Endothelial cell of hepatic sinusoid (primary cell): ENCODE results near the gene EBF4.

Source experiments
- in situ Hi-C: cut with HindIII; loops from 2 replicates; pipeline ENCODE4 v1.10.0; 2017; ENCODE audit warnings: low sequenced_read_pairs

EBF4 gene

GRCh38 chr20:2783908-2784566 lies 91.5 kb downstream of the EBF4 start:
- in situ Hi-C loops: no loop called here

- in situ Hi-C loops: no loop called here
Measured at GRCh38 chr20:2793471-2793870, 100.9 kb downstream of the EBF4 start.

GRCh38 chr20:2794202-2794748 lies 101.7 kb downstream of the EBF4 start:
- in situ Hi-C loops: no loop called here

GRCh38 chr20:2794866-2795447 lies 102.4 kb downstream of the EBF4 start:
- in situ Hi-C loops: loop anchor here (5.0 kb wide), 1 partner anchor 37 kb away; no protein-coding TSS in a partner anchor

GRCh38 chr20:2795451-2795850 lies 102.9 kb downstream of the EBF4 start:
- in situ Hi-C loops: loop anchor here (5.0 kb wide), 1 partner anchor 37 kb away; no protein-coding TSS in a partner anchor

- in situ Hi-C loops: loop anchor here (5.0 kb wide), 1 partner anchor 36 kb away; no protein-coding TSS in a partner anchor
Measured at GRCh38 chr20:2796011-2796660, 103.6 kb downstream of the EBF4 start.

GRCh38 chr20:2797136-2797983 lies 104.8 kb downstream of the EBF4 start:
- in situ Hi-C loops: loop anchor here (5.0 kb wide), 1 partner anchor 35 kb away; no protein-coding TSS in a partner anchor

GRCh38 chr20:2798095-2798805 lies 105.7 kb downstream of the EBF4 start:
- in situ Hi-C loops: loop anchor here (5.0 kb wide), 1 partner anchor 34 kb away; no protein-coding TSS in a partner anchor

GRCh38 chr20:2798814-2799213 lies 106.2 kb downstream of the EBF4 start:
- in situ Hi-C loops: loop anchor here (5.0 kb wide), 1 partner anchor 33 kb away; no protein-coding TSS in a partner anchor

- in situ Hi-C loops: loop anchor here (5.0 kb wide), 1 partner anchor 33 kb away; no protein-coding TSS in a partner anchor
Measured at GRCh38 chr20:2799271-2799670, 106.7 kb downstream of the EBF4 start.

GRCh38 chr20:2799688-2800520 lies 107.3 kb downstream of the EBF4 start:
- in situ Hi-C loops: loop anchor here (5.0 kb wide), 1 partner anchor 32 kb away; no protein-coding TSS in a partner anchor

- in situ Hi-C loops: no loop called here
Measured at GRCh38 chr20:2800521-2801285, 108.1 kb downstream of the EBF4 start, which contains the start of gene CPXM1. Gene CPXM1 (minus strand): TSS chr20:2800627. CDS start chr20:2800572, 55 bp downstream.

- in situ Hi-C loops: no loop called here
Measured at GRCh38 chr20:2801286-2801728, 108.7 kb downstream of the EBF4 start.

GRCh38 chr20:2804041-2804828 lies 111.7 kb downstream of the EBF4 start:
- in situ Hi-C loops: no loop called here

GRCh38 chr20:2804852-2805688 lies 112.5 kb downstream of the EBF4 start:
- in situ Hi-C loops: no loop called here

- in situ Hi-C loops: no loop called here
Measured at GRCh38 chr20:2805689-2806350, 113.2 kb downstream of the EBF4 start.
